PC-3 (cell line): ENCODE data around the gene CLEC16A.

ENCODE experiments used
- CTCF ChIP-seq: fragments of 300-600 bp; sonication (generic); conservative IDR thresholded peaks from 2 replicates; pipeline ENCODE4 v1.5.1; 2017; ENCODE audit warnings: antibody characterized with exemption, low read depth, mild to moderate bottlenecking, low read length
- EZH2 ChIP-seq: fragments of 300-600 bp; sonication (generic); IDR thresholded peaks from one replicate; pipeline ENCODE4 v1.6.1; 2017; ENCODE audit warnings: antibody characterized with exemption, mild to moderate bottlenecking, low read length; ENCODE audit not compliant: unreplicated experiment
- EZH2phosphoT487 ChIP-seq: fragments of 300-600 bp; sonication (generic); IDR thresholded peaks from 2 replicates; pipeline ENCODE4 v1.6.1; 2018; ENCODE audit warnings: mild to moderate bottlenecking, antibody characterized with exemption, low read length, borderline replicate concordance

GRCh38 chr16:11059588-11059987, 115.2 kb downstream of the CLEC16A start:
- TF ChIP-seq CTCF, result no peak
- no peak for TF ChIP-seq EZH2phosphoT487
- no peak for TF ChIP-seq EZH2
